ENCODE data around the gene SLC6A8.

Gene SLC6A8

DNA sequence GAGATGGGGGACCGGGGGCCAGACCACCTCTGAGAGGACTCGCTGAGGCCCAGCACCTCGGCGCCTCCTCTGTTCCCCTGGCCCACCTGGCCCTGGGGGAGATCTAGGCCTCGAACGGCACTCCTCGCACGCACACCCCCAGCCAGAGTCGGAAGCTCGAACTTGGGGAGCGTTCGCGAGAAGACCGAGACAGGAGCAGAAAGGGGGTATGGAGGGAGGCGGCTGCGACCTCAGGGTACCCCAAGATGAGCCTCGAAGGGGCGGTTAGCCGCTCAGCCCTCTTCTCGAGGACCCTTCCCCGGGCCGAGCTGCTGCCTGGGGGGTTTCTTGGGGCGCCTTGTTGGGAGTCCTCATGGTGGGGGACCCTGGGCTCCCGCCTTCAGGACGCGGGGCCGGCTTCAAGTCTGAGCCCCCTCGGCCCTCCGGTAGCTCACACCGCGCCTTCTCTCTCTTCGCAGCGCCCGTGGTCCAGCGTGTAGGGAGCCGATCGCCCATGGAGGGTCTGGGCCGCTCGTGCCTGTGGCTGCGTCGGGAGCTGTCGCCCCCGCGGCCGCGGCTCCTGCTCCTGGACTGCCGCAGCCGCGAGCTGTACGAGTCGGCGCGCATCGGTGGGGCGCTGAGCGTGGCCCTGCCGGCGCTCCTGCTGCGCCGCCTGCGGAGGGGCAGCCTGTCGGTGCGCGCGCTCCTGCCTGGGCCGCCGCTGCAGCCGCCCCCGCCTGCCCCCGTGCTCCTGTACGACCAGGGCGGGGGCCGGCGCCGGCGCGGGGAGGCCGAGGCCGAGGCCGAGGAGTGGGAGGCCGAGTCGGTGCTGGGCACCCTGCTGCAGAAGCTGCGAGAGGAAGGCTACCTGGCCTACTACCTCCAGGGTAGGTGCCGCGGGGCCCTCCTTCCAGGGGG lies 40.0 kb upstream of the SLC6A8 start:
- no peak overlapping the region for H3K27ac ChIP-seq
- DNase-seq (ENCODE audit: low read depth, low spot score), result no peak

DNA sequence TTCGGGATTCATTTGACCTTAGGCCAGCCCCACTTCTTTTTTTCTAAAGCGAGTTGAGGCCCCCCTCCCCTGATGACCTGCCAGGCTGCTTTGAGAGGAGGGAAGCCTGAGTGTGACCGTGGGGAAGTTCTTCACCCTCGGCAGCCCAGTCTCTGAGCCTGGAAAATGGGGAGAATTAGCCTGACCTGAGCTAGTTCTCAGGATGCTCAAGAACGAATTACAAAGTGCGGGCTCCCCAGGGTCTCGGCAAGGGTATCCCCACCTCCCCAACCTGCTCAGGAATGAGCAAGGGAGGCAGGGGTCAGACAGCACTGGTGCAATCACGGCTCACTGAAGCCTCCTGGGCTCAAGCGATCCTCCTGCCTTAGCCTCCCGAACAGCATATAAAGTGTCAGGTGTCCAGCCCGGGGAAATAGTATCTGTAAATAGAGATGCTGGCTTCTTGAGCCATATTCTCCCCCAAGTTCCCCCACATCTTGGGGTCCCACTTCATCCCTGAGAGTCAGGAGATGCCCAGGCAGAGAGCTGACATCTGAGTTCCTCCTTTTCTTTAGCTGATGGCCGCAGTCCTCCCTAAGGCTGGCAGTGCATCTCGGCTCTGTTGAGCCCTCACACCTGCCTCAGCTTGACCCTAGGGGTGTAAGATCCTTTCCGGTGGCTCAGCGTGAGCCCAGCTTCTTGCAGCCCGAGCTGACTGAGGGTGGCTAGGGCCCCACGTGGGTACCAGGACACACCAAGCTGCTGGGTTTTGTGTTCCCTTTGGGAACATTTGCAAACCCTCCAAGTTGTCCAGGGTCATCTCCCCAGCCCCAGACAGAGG lies 39.2 kb upstream of the SLC6A8 start:
- H3K27ac ChIP-seq, result no peak overlapping the region
- DNase-seq (ENCODE audit: low read depth, low spot score), result no peak

DNA sequence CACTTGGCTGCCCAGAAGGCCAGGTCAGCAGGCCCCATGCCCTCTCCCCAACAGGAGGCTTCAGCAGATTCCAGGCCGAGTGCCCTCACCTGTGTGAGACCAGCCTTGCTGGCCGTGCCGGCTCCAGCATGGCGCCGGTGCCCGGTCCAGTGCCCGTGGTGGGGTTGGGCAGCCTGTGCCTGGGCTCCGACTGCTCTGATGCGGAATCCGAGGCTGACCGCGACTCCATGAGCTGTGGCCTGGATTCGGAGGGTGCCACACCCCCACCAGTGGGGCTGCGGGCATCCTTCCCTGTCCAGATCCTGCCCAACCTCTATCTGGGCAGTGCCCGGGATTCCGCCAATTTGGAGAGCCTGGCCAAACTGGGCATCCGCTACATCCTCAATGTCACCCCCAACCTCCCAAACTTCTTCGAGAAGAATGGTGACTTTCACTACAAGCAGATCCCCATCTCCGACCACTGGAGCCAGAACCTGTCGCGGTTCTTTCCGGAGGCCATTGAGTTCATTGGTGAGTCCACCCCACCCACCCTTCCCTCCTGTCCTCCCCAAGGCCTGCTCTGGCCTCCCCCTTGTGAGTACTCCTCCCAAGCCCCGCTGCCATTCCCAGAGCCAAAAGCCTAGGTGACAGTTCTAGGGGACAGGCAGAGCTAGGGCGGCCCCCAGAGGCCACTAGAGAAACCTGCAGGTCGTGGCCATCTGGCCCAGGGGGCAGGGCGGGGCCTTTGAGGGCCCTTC lies 38.4 kb upstream of the SLC6A8 start:
- DNase-seq (ENCODE audit: low read depth, low spot score), result no peak
- H3K27ac ChIP-seq, result no peak overlapping the region

DNA sequence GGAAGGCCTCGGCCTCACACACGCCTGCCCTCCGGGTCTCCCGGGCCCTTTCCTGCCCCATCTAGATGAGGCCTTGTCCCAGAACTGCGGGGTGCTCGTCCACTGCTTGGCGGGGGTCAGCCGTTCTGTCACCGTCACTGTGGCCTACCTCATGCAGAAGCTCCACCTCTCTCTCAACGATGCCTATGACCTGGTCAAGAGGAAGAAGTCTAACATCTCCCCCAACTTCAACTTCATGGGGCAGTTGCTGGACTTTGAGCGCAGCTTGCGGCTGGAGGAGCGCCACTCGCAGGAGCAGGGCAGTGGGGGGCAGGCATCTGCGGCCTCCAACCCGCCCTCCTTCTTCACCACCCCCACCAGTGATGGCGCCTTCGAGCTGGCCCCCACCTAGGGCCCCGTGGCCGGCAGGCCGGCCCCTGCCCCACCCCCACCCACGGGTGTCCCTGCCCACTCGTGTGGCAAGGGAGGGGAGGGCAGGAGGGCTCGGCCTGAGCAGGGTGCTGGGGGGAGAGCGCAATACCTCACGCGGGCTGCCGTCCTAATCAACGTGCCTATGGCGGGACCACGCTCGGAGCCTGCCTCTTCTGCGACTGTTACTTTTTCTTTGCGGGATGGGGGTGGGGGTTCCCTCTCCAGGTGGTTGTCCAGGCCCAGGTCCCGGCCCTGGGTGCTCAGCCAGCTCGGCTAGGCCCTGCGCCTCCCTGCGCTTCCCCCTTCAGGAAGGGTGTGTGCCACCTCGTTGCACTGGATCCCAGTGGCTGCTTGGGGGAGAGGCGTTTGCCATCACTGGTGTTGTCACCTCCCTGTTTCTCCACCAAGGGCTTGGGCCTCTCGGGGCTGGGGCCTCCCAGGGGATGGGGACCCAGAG lies 37.6 kb upstream of the SLC6A8 start:
- no peak for DNase-seq (ENCODE audit: low read depth, low spot score)
- H3K27ac ChIP-seq, result no peak overlapping the region

DNA sequence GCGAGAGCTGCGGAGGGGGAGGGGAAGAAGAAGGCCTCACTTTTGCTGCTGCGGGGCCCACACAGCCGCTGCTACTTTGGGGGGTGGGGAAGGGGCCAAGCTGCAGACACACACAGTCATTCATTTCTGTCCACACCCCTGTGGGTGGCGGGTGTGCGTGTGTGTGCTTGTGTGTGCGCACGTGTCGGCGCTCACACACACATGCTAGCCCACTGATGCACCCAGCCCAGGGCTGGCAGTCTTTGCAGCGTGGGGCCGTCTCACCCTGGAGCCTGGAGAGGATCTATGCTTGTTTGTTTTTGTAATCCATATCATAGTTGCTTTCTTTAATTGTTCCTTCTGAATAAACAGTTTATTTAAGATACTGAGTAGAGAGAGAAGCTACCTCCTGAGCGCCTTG lies 36.8 kb upstream of the SLC6A8 start:
- no peak for DNase-seq (ENCODE audit: low read depth, low spot score)
- H3K27ac ChIP-seq, result no peak overlapping the region

DNA sequence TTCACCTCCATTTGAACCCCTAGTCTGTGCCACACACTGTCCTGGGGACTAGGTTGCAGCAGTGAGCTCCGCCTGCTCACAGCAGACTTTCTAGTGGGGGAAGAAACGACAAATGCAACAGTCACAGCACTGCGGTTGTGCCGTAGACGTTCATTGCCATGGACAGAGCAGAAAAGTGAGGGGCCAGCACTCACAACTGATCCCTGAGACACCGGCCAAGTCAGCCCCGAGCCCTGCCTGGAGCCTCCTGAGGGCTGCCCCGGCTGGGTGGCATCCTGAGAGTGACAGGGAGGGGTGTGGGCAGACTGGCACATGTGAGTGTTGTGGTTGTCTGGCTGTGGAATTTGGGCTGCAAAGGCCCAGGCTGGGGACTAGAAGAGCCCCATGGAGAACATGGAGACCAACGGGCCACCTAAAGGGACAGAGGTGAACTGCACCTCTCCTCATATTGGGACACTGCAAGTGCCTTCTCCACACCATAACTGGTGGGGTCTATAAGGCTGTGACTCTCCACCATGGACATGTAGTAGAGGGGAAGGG lies 36.1 kb upstream of the SLC6A8 start:
- H3K27ac ChIP-seq, result no peak overlapping the region
- no peak for DNase-seq (ENCODE audit: low read depth, low spot score)

DNA sequence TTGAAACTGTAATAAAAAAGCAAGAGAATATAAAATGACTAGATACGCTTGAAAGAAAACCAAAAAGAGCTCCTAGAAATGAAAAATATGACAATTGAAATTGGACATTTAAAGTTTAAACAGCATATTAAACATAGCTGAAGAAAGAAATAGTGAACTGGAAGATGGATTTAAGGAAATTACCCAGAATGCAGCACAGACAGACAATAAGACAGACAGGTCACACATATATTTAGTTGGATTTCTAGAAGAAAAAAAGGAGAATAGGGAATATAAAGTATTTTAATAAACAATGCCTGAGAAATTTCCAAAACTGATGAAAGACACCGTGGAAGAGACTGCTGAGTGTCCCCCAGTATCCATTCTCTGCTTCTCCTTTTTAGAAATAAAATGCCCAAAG lies 34.2 kb upstream of the SLC6A8 start:
- DNase-seq (ENCODE audit: low read depth, low spot score), result no peak
- no peak overlapping the region for H3K27ac ChIP-seq

DNA sequence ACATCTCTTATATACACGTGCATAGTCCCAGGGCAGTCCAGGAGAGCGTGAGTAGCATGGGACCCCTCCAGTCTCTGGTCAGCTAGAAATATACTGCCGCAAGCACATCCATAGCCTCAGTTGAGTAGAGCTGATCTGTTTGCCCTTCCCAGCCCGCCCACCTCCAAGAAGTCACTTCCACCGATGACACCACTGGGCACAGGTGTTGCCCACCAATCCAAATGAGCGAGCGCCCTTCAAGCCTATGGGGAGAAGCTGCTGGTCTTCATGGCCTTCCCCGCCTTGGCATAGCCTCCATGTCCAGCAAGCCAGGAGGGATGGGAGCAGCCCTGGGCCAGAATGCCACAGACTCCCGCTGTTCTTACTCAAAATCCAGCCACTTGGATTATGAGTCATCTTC lies 30.6 kb upstream of the SLC6A8 start:
- H3K27ac ChIP-seq, result no peak overlapping the region
- DNase-seq (ENCODE audit: low read depth, low spot score), result no peak

DNA sequence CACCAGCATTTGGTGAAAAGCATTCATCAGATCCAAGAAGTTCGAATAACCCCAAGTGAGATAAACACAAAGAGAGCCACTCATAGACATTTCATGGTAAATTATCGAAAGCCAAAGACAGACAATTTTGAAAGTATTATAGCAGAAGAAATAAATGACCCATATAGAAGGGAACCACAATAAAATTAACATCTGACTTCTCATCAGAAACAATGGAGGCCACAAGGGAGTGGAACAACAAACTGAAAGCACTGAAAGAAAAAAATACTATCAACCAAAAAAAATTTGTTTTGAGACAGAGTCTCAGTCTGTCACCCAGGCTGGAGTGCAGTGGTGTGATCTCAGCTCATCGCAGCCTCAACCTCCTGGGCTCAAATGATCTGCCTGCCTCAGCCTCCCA lies 28.5 kb upstream of the SLC6A8 start:
- no peak overlapping the region for H3K27ac ChIP-seq
- no peak for DNase-seq (ENCODE audit: low read depth, low spot score)

DNA sequence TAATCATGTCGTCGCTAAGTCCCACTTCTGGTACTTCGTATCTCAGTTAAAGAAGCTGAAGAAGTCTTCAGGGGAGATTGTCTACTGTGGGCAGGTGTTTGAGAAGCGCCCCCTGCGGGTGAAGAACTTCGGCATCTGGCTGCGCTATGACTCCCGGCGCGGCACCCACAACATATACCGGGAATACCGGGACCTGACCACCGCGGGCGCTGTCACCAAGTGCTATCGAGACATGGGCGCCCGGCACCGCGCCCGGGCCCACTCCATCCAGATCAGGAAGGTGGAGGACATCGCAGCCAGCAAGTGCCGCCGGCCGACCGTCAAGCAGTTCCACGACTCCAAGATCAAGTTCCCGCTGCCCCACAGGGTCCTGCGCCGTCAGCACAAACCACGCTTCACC lies 25.5 kb upstream of the SLC6A8 start:
- H3K27ac ChIP-seq, result no peak overlapping the region
- DNase-seq (ENCODE audit: low read depth, low spot score), result no peak

DNA sequence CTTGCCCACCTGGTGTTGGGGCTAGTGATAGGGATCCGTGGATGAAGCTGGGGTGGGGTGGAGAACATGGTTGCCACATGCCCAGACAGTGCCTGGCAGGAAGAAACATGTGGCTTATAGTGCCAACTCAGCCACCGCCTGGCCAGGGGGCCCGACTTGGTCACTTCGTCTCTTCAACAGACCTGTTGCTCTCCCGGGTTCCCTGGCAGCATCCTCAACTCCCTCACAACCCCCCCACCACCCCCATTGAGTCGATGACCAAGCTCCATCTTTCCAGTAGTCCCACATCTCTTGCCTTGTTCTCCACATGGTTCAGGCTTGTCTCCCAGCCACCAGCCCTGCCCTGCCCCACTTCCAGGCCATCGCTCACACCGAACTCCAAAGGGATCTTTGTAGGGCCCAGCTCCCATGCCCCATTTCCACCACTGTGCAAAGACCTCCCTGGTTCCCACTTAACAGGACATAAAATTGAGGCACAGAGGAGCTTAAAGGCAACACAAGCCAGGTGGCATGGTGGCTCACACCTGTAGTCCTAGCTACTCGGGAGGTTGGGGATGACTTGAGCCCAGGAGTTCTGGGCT lies 21.9 kb upstream of the SLC6A8 start:
- H3K27ac ChIP-seq, result no peak overlapping the region
- DNase-seq (ENCODE audit: low read depth, low spot score), result no peak

DNA sequence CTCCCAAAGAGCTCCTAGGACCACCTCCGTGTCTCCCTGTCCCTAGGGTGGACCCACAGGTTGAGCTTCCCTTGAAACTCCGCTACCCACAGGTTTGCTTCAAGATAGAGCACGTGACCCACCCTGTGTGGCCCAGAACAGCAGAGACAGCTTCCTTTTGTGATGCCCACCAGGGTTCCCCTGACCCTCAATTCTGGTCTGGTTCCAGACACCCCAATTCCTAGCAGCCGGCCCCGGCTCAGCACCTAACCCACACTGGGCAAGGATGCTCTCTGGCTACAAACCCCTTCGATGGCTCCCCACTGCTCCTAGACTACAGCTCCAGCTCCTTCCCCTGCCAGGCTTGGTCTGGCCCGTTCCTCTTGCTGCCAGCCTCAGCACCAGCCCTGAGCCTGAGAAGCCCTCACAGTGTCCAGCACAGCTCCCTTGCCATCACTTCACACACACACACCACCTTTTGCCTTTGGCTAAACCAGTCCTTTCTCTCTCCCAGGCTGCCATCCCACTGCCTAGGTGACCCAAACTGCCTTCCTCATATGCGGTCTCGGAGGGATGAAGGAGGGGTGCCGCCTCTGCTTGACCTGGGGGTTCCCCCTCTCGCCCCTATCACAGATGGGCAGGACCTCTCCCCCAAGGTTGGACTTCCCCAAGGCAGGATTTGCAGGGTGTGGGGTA lies 20.3 kb upstream of the SLC6A8 start:
- DNase-seq (ENCODE audit: low read depth, low spot score), result no peak
- H3K27ac ChIP-seq, result no peak overlapping the region

DNA sequence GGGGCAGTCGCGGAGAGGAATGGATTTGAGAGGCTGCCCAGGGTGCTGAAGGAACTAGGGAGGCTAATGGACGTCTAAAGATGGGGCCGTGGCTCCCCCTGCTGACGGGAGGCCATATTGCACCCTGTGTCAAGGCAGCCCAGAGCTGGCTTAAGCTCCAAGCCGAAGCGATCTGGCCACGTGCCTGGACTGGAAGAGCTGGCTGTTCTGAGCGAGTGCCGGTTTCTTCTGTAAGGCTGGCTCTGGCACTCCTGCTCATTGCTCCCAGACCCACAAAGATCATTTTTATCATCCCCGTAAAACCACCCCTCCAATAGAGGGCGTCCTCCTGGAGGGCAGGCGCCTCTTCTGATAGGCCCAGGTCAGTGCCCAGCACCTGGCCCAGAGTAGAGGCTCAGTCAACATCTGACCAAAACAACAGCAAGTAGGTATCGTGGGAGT lies 19.8 kb upstream of the SLC6A8 start:
- no peak overlapping the region for H3K27ac ChIP-seq
- no peak for DNase-seq (ENCODE audit: low read depth, low spot score)

DNA sequence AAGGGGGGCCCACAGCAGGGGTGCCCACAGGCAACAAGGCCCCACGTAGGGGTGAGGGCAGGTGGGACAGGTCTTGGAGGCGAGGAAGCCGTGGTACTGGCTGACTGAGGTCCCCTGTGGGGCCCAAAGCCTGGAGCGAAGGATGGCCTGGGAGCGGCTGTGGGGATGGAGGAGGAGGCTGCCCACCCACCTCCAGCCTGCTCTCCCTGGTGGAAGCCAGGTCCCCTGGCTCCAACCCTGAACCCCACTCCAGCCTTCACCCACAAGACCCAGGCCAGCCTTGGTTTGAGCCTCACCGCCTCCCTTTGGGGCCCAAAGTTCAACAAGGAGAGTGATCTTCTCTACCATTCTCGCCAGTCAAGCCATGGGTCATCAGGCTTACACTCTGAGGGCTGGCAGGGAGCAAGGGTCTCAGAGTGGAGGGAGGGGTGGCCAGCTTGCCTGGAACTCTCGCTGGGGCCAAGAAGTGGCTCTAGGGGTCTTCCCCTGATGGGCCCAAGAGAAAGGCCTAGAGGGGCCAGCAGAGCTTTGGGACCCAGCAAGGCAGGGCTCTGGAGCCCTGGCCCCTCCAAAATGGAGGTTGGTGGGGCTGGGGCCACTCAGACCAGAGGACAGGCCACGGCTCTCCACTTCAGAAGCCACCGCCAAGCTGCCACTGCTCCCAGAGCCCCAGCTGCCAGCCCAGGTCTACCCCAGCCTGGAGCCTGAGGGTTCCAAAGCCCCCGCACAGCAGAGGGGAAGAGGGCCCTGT lies 19.1 kb upstream of the SLC6A8 start:
- DNase-seq (ENCODE audit: low read depth, low spot score), result no peak
- no peak overlapping the region for H3K27ac ChIP-seq

DNA sequence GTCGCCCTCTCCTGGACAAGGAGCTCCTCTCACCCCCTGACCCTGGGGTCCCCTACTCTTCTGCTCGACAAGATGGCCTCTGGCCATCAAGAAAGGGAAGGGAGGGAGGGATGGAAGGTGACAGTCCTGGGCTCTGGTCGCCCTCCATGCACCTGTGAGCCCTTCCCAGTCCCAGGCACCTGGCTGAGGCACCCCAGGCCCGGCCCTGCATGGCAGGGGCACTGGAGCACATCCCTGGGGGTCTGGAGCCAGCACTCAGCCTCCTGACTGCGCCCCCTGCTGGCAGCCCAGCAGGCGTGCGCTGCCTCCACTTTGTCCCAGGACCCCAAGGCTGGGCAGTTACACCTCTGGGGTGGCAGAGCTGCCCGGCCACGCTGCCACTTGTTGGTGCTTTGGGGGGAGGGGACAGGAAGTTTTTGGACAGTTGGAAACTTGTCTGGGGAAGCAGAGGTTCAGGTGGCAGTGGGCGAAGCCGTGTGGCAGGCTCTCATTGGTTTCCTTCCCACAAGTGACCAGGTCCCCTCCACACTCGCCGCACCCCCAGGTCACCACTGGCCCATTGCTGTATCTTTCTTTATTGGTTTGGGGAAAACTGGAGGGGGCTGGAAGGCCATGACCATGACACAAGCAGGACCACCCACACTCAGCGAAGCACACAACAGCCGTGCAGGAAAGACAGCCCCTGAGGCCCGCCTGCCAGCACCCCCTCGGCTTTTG lies 18.4 kb upstream of the SLC6A8 start:
- DNase-seq (ENCODE audit: low read depth, low spot score), result no peak

DNA sequence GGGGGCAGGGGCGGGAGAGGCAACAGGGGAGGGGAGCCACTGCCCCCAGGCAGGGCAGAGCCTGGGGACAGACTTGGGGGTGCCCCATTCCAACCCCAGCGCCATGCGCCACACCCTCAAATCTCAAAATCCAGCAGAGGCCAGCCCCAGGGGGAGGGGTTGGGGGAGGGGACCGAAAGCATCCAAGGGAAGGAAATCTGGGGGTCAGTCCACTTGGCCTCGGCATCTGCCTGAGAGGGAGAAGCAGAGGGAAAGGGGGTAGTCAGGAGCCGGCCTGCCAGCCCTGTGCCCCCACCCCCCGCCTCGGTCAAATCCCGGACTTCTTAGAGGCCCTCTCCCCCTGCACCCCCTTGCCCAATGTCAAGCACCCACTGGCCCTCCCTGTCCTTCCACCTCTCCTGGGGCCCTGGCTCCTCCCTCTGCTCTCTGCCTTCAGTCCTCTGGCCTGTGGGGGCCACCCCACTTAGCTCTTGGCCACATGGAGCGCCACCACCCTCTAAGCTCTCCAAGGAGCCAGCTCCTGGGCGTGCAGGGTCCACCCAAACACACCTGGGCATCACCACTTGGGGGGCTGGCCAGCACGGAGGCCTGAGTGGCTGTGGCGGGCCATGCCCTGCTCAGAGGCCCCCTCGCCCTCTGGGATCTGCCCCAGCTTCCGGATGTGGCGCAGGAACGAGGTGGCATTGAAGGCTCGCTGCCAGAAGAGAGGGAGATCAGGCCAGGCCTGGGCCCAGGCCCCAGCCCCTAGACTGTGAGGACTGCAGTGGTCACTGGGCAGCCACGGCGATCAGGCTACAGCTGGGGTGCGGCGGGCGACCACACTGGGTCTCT lies 17.6 kb upstream of the SLC6A8 start:
- DNase-seq (ENCODE audit: low read depth, low spot score), result no peak
- no peak overlapping the region for H3K27ac ChIP-seq

More for the DNA sequence above, 18.4 kb upstream of the SLC6A8 start:
- H3K27ac ChIP-seq, result no peak overlapping the region
